ENCODE measurements around the gene HK1.
"Not testable (repeated sequence)": the region's sequence is repeated elsewhere in the genome, so short reads cannot be mapped to it uniquely, and the experiment has no call there.

HK1 gene

DNA sequence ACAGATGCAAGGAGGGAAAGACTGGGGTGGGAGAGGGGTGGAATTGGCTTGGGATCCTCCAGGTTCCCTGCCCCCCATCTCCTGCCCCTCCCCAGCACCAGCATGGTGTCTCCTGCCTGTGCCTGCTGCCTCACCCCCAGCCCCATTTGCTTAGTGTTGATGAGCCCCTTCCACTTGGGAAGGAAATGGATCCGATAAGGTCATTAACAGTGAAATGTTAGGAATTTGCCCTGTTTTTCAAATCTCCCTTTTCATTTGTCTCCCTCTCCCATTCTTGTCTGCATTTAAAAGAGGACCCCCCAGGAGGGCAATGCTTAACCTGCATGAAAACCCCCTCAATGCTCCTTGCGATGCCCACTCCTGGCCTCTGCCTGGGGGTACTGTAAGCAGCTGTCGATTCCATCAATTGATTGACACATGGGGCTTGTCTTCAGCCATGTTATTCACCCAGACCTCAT is 51.5 kb downstream of the HK1 start:
- no peak for DNase-seq

DNA sequence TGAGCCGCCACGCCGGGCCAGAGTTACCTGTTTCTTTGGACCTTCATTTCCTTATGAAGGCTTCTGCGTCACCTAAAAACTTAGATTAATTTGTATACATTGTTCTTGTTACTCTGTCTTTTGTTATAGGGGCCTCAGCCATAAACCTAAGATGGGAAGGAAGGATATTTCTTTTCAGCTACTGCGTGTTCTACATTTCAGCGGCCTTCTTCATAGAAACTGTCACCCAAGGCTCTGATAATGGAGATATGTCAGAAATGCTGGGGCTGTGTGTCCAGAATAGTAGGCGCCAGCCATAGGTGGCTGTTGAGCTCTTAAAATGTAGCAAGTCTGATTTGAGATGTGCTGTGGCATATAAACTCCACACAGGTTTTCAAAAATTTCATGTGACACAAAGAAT is 52.9 kb downstream of the HK1 start:
- no peak for DNase-seq

DNA sequence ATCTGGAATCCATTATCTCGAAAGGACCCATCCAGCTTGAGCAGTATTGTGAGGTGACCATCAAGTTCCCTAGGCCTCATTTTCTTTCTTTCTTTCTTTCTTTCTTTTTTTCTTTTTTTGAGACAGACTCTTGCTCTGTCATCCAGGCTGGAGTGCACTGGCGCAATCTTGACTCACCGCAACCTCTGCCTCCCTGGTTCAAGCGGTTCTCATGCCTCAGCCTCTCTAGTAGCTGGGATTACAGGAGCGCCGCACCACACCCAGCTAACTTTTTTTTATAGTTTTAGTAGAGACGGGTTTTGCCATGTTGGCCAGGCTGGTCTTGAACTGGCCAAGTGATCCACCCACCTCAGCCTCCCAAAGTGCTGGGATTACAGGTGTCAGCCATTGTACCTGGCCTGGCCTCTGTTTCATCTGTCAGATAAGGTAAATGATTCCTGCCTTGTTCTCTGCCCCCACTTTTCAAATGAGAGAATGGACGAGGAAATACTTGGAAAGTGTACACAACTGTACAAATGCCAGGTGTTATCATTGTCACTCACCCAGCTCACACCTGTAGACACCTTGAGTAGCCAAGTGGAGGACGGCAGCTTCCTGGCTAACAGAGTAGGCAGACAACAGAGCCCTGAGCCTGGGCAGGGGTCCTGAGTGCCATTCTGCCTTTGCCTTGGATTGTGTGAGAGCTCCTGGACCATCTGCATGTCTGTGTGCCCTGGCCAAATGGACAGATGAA is 54.1 kb downstream of the HK1 start:
- DNase-seq, result no peak

DNA sequence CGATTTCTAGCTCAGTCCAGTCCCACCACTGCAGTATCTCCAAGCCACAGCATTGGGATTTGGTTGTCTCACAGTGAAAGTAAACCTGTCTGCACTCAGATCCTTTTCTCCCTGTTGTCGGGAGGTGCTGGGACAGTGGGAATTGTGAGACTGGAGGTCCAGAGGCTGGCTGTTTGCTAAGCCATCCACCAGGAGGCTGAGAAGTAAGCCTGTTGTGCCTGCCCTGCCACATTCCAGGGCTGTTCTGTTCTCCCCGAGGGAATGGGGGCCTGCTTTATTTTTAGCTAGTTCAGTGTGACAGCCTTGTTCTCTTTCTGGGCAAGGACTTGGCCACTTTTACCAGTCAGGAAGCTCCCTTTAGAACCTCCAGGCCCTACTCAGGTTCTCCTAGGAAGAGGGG is 54.9 kb downstream of the HK1 start:
- no peak for DNase-seq

DNA sequence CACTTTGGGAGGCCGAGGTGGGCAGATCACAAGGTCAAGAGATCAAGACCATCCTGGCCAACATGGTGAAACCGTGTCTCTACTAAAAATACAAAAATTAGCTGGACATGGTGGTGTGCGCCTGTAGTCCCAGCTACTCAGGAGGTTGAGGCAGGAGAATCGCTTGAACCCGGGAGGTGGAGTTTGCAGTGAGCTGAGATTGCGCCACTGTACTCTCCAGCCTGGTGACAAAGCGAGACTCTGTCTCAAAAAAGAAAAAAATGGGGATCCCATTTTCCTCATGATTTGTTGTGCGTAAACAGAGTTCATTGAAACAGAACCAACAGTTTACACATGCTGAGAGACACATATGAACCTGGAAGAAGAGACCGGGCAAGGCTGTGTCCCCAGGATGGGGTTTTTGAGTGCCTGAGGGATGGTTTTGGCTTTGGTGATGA is 55.6 kb downstream of the HK1 start:
- not testable (repeated sequence) for DNase-seq

DNA sequence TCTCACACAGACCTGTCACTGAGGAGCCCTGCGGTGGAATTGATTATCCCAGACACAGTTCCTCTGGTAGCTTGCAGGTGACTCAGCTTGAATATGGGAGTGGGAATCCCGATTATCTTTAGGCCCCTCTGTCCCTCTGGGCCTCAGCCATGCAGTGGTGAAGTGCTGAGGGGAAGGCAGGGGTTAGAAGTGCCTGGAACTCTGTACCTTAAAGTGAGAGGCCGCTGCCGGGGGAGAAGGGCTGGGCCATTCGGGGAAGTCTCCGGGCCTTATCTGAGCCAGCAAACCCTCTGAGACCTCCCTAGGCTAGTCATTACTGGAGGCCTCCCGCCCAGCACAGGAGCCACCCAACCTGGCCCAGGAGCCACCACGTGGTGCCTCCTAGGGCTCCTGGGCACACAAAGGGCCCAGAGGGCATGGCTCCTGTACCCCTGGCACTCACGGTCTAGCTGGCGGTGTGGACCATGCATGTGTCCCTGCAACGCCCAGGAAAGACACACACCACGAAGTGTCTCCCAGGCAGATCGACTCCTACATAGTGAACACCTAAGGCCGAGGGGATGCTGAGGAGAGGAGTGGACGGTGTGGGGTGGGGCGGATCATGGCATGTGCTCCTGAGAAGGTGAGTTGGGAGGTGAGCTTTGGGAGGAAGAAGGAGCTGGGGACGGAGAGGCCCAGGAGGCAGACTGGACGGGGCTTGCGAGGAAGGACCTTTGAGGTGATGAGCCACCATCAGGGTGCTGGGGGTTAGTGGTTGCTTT is 56.2 kb downstream of the HK1 start:
- DNase-seq, result no peak

DNA sequence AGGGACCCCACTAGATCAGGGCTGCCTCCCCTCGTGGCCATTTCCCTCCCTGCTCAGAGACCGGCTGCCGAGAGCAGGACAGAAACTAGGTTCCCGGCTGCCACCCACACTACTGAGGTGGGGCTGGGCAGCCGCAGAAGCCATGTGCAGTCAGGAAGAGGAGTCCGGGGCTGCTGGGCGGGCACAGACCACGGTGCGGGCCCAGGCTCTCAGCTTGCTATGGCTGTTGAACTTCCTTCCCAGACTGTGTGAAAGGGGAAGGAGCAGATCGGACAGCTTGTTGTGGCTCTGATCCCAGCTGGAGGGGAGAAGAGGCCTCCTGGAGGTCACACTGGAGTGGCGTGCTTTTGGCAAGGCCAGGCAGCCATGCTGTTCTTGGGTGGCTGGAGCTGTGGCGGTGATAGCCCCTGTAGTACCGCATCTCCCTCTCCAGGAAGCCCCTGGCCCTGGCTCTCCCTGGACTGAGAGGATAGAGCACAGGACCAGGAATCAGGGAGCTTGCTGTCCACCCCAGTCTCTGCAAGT is 56.8 kb downstream of the HK1 start:
- DNase-seq, result no peak

DNA sequence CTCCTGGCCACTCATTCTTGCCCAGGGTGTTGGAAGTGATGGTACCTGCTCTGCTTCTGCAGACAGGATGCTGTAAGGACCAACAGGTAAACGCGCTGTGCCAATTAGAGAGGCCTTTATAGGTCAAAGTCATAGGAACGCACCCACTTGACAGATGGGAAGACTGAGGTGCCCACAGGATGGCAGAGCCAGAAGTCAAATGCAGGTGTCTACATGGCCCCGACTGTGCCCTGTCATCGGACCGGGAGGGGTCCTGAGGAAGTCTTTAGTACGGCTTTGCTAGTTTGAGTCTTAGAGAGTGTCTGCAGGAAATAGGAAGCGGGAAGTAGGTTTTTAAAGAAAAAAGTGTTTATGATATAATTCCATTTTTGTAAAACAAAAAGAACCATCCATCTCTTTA is 57.3 kb downstream of the HK1 start:
- no peak for DNase-seq

DNA sequence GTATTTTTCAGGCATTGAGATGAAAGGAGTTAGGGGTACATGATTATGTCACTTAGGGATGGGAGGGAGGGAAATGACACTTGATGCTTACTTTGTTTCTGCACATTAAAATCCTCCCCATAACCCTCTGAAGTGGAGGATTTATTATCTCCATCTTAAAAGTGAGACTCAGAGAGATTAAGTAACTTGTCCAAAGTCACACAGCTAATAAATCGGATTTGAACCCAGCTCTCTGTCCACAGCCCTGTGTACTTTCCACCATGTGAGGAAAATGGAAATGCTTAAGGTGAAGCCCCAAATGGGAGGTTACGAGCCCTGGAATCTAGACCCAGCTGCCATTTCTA is 58.6 kb downstream of the HK1 start:
- no peak for DNase-seq

DNA sequence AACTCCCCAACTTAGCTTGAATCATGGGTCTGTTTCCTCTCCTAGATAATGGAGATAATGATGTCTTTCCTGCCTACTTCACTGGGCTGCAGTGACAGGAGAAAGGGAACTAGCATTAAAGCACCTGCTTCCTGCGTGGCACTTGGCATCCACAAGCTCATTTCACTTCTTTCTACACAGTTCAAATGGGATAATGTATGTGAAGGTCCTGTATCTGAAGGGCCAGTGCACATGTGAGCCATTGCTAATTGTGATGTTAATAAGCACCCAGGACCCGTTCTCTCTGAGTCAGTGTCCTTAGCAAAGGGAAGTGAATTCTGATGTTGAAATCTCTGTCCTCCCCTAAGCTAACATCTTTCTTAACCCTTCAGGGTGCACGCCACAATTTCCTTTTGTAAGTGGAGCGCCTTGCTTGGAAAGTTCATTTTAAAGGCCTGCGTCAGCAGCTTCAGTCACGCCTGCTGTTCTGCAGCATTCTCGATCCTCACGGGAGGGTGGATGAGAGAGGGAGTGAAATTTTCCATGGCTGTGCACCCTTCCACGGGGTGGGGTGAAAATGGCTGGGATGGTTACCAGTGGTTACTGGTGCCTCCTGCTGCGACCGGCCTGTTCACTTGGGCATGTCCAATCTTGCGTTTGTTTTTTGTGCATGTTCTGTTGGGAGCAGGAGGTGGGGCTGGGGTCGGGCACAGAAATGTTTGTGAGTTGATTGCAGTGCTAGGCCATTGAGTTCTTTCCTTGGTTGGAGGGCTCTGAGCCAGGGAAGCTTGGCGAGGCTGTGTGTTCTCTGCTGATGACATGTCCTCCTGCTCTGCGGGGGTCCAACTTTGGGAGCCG is 59.2 kb downstream of the HK1 start:
- DNase-seq, result no peak

DNA sequence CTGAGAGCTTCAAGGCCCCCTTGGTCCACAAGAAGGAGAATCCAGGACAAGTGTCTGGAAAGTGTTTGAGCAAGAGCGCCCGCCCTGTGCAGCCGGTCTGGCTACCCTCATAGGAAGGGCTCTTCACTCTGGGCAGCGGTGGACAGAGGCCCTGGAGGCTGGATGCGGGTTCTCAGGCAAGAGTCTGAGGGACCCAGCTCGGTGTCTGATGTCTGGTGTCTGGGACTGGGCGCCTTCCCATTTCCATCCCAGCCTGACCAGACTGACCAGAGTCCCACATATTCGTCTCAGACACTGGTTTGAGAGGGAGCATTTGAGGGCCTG is 59.8 kb downstream of the HK1 start:
- DNase-seq, result no peak

DNA sequence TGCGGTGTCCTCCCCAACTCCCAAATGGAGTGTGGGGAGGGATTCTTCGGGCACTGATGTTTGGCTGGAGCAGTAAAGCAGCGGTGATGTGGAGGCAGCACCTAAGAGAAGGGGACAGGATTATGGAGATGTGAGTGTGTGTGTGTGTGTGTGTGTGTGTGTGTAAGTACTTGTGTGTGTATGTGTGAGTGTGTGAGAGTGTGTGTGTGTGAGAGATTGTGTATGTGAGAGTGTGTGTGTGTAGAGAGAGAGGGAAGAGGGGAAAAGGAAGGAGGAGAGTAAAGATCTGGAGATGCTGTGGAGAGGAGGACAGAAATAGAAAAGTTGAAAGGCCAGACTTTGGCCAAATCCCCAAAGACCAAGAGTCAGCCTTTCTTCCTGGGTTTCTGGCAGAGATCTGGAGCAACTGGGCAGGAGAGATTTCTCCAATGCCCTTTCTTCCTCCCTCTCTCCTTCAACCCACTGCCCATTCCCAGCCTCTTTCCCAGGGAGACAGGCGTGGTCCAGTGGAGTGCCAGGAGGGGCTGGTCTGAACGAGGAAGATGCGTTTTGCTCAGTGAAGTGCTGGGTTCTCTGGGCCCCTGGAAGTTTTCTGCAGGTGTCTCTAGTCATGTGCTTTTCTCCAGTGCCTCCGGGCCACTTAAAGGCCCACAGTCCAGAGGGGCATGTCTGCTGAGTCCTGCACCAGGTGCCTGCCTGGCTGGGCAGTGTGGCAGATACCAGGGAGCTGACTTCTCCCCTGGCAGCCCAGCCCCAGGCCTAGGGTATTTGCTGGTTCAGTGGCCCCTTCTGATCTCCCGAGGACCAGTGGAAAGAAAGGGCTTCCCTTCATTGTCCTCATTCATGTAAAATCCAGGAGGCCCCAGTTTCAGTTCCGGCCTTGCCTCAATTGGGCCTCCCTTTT is 60.5 kb downstream of the HK1 start:
- DNase-seq, result no peak

DNA sequence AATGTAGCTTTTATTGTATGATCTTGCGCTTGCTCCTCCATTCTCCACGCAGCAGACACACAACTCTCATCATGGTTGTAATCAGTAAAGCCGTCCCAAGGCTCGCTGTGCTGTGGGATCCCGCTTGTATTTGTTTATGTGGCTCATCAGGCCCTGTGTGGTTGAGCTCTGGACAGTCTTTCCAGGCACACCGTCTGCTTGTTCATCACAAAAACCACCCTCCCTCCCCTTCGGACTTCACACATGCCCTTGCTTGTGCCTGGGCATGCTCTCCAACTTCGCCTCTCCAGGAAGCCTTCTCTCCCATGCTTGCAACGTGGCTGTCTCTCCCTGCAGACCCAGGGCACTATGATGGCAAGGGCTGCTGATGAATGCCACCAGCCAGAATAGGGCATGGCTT is 62.4 kb downstream of the HK1 start:
- DNase-seq, result no peak

DNA sequence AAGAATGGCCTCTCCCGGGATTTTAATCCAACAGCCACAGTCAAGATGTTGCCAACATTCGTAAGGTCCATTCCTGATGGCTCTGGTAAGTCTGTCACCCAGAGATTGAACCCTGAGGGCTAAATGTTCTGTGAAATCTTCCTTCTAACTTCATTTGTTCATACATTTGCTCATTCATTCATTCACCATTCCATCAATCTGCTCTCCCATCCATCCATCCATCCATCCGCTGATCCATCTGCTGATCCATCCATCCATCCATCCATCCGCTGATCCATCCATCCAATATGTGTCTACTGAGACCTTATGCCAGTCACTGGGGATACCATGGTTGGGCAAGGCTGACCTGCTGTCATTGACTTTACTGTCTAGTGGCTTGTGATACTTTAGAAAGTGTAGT is 65.6 kb downstream of the HK1 start:
- no peak for DNase-seq

DNA sequence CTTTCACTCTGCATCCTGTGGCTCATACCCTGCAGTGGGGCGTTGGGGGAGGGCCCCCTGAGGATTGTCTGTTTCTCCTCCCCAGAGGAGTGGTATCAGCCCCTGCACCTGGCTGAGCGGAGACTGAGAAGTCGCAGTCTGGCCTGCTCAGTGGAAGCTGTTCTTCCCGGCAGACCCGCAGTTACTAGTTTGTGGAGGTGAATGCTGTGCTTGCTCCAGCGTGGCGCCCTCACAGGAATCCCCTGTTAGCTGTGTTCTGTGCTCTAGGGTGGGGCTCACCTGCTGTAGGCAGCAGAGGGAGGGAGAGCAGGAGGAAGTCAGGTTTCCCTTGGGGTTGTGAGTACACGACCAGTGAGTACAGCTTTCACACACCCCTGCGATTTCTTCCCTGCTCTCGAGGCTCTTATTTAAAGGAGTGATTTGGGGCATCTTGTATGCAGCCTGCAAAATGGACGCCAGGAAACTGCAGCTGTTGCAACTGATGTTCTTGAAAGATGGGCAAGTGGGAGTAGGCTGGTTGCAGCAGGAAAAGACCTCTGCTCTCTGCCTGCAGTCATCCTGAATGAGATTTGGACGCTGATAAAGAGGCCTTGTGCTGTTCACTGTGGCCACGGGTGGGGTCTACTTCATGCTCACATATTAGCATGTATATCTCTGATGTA is 66.4 kb downstream of the HK1 start:
- no peak for DNase-seq

DNA sequence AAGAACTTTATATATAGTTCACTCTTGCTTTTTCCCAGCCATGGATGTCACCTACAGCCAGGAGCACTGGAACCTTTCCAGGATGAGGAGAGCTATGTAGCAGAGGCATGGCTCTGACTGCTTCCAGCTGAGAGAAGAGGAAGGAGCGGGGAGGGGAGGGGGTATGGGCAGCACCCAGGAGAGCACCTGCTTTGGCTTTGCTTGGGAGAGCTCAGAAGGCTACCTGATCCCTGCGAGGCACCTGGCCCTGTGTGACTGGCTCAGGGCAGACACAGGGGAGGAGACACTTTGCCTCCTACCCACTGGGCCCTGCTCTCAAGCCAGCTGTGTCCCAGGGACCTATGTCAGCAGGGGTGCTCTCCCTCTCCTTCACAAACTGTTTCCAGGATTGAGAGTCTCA is 67.1 kb downstream of the HK1 start:
- DNase-seq, result no peak

DNA sequence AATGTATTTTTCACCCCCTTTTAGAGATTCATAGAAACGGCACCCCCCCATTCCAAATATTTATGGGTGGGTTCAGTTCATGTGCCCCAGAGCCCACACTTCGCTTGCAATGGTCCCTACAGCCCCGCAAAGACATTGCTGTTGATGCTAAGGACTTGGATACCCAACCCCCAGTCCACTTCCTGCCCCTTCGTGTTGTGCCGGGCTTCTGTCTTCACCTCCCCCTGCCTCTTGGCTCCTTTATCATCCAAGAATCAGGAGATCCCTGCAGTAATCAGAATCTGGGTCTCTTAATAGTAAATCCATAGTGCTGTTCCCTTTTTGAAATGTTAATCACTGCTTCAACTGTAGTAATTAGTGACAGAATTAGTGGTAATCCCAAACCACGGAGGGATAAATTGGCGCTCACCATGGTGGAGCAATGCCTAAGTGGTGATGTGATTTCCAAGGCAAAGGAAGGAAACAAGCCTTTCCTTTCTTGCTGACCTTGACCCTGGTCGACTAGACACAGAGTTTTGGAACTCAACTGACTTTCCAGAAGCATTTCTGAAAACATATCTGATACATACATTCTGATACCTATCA is 67.7 kb downstream of the HK1 start:
- no peak for DNase-seq

DNA sequence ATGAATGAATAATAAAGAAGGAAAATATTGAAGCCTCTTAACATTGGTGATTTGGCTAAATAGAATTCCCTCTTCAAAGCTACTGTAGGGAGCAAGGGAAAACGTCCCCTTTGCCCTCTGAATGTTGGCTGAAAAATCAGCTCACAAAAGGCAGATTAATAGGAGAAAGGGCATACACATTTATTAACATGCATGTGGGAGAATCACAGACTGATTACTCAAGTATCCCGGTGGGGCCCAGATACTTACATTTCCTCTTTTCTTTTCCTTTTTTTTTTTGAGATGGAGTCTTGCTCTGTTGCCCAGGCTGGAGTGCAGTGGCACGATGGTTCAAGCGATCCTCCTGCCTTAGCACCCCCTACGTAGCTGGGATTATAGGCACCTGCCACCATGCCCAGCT is 68.5 kb downstream of the HK1 start:
- DNase-seq, result no peak

DNA sequence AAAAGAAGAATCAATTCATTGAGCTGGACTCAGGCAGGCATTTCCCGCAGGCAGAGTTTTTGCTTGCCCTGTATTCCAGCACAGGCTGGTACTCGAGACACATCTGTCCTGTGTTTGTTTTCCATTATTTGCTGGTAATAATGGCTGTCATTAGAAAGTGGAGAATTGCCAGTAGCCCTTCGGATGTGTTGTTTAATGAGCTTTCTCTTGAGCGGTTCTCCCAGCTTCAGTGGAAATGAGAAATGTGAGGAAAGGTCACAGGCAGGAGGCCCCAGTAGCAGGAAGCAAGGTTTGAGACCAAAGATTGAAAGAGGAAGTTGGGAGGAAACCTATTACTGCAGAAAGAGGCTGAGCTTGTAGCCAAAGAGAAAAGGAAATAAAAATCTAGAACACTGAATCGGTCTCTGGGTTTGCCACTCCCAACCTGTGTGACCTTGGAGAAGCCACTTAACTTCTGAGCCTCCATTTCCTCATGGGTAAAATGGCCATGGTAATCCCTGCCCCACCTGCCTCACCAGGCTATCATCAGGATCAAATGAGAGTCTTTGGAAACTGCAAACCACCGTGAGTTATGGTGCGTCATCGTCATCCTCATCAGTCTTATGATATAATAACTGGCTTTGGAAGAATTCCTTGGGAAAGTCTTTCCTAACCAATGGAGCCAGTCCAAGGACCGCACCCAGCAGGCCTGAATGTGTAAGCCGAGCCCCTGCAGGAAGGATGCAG is 70.7 kb downstream of the HK1 start:
- no peak for DNase-seq

DNA sequence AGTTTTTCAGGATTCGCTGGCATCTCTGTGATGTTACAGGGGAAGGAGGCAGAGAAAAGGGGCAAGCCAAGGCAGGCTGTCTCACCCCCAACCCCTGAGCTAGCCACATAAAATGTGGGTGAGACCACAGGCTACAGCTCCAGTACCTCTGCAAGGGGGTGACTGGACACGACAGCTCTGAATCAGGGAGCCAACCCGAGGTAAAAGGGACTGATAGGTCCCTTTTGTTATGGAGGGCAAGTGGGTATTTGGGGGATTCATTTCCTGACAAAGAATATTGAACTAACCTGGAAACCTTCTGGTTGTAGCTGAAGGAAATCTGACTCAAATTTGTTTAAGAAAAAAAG is 71.2 kb downstream of the HK1 start:
- DNase-seq, result no peak

DNA sequence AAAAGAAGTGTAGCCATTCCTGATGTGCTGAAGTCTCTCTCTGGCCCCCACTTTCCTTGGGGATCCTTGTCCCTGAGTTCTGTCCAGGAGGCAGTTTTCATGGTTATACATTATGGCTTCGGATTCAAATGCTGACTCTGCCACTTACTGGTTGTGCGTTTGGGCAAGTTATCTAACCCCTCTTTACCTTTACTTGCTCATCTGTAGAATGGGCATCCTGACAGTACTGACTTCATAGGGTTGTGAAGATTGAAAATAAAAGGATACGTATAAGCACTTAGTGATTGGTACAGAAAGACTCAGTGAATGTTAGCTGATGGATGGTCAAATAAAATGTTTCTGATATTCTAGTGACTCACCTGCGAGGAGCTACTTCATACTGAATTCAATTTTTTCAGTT is 73.3 kb downstream of the HK1 start:
- no peak for DNase-seq

All from activated CD4-positive, CD25-positive, alpha-beta regulatory T cell treated with anti-CD3 and anti-CD28 coated beads, Interleukin-2, amount 50 U/mL, for 72 hours (primary cell).